Skin epidermis (tissue), 12 donors: ENCODE results near the gene TNNT2.

ENCODE experiments used
- H3K27ac ChIP-seq, 21 experiments: fragments of 200-600 bp; sonication (generic) in 11 of 21; one replicate each; pipeline ENCODE4 v1.5.0; 2020; ENCODE audit warnings: mild to moderate bottlenecking in 3 of 21, inconsistent platforms in 2 of 21, moderate library complexity in 2 of 21
- H3K4me3 ChIP-seq, 7 experiments: fragments of 200-600 bp; sonication (generic) in 2 of 7; one replicate each; pipeline ENCODE4 v1.5.0; 2020; ENCODE audit warnings: inconsistent platforms in 2 of 7, mild to moderate bottlenecking in 2 of 7, moderate library complexity in 1 of 7

Gene TNNT2

DNA sequence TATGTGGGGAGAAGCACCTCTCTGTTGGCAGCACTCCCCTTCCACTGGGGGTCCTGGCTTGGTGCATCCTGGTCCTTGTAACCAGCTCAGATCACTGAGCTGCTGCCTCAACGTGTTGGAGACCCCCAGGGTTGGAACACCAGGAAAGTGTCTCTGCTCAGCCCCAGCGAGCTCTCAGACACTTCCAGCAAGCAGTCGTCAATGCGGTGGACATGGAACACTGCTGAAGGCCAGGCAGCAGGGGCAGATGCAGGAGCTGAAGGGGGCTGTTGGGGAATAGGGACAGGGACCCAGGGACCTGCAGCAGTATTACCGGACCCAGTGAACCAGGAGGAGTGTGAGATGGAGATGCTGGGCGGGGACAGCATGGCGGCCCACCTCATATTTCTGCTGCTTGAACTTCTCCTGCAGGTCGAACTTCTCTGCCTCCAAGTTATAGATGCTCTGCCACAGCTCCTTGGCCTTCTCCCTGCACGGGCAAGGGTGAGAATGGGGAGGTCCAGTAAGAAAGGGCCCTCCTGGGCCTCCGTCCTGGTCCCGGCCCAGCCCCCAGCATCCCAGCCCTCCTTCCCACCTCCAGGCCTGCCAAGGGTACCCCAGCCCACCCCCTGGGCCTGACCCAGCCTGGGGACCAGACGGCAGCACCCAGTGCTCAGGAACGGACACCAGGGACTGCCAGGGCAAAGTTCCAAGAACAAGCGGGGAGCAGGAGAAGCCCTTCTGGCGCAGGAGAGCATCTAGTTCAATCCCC is 16.4 kb downstream of the TNNT2 start:
- Histone ChIP-seq H3K4me3 (no peak overlapping the region), H3K27ac (no peak overlapping the region)

GRCh38 chr1:201360486-201360885 is 17.0 kb downstream of the TNNT2 start:
- Histone ChIP-seq H3K4me3 (no peak overlapping the region), H3K27ac (no peak overlapping the region)

- H3K4me3 ChIP-seq = no peak overlapping the region
- no peak overlapping the region for H3K27ac ChIP-seq
Observed at GRCh38 chr1:201359873-201360210, 17.6 kb downstream of the TNNT2 start.

- no peak overlapping the region for H3K27ac ChIP-seq
Observed at GRCh38 chr1:201359031-201359872, 18.2 kb downstream of the TNNT2 start.

GRCh38 chr1:201358596-201358995 is 18.9 kb downstream of the TNNT2 start:
- Histone ChIP-seq H3K4me3 (no peak overlapping the region), H3K27ac (no peak overlapping the region)

More at GRCh38 chr1:201359031-201359872, 18.2 kb downstream of the TNNT2 start:
- no peak overlapping the region for H3K4me3 ChIP-seq

DNA sequence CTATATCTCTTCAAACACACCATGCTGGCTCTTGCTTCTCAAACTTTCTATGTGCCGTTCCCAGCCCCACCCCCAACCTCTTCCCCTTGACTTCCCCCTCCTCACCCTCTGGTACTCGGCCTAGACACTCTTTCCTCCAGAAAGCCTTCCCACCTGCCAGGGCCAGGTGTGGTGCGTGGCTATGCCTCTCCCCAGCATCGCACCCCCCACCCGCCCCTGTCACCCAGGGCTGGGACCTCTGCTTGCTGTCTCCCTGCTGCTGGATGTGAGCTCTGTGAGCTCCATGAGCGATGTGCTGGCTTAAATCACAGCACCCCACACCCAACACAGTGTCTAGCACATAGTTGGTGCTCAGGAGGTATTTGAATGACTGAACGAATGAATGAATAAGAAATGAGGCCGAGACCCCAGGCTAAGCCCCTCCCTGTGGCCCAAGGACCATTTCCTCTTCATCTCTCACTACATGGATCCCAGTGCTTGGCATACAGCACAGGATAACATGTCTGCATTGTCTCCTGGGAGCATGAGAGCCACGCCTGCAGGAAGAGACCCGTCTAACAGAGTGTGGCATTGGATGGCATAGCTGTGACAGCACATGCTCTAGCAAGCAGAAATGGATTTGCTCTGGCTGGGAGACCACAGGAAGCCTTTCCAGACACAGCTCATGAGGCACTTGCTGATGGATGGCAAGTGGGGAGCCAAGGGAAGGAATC is 19.7 kb downstream of the TNNT2 start:
- no peak overlapping the region for H3K4me3 ChIP-seq
- H3K27ac ChIP-seq = no peak overlapping the region

GRCh38 chr1:201357211-201357610 is 20.3 kb downstream of the TNNT2 start:
- no peak overlapping the region for H3K27ac ChIP-seq
- no peak overlapping the region for H3K4me3 ChIP-seq

- Histone ChIP-seq H3K27ac (no peak overlapping the region), H3K4me3 (no peak overlapping the region)
Observed at GRCh38 chr1:201356701-201357100, 20.8 kb downstream of the TNNT2 start.

- Histone ChIP-seq H3K27ac (no peak overlapping the region), H3K4me3 (no peak overlapping the region)
Observed at GRCh38 chr1:201356236-201356635, 21.2 kb downstream of the TNNT2 start.

- peak overlapping the region in 8 of 21 experiments; percentile 1 to 84 (median 61) for H3K27ac ChIP-seq
Observed at GRCh38 chr1:201355471-201355870, 22.0 kb downstream of the TNNT2 start.

GRCh38 chr1:201354901-201355295 is 22.6 kb downstream of the TNNT2 start:
- H3K4me3 ChIP-seq = no peak overlapping the region
- H3K27ac ChIP-seq = peak overlapping the region in 10 of 21 experiments; percentile 5 to 84 (median 64)

More at GRCh38 chr1:201355471-201355870, 22.0 kb downstream of the TNNT2 start:
- no peak overlapping the region for H3K4me3 ChIP-seq

DNA sequence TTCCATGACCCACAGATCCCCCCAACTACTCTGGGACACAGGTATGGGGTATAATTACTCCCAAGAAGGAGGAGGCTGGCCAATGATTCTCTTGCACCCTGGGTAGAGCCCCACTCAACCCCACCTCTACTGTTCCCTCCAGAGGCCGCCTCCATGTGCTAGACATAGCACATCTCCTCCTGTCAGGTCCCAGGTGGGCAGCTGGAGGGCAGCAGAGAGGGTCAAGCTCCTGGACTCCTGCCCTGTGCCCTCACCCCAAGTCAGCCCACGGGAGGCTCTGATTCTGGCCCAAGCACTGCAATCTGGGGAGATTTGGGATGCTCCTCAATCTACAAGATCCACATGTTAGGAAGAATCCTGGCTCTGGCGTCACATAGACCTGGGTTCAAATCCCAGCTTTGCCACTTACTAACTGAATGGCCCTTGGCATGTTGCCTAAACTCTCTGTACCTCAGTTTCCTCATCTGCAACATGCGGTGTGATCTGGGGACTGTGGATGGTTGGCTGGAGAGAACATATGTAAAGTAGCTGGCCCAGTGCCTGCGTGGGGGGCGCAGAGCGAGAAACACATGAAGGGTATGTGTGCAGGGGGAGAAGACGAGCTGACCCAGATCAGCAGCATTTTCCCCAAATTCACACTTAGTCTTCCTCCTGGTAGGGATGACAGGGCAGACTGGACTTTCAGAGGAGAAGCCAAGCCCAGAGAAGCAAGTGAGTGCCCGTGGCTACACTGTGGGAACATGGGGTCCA is 23.2 kb downstream of the TNNT2 start:
- H3K4me3 ChIP-seq = no peak overlapping the region
- peak overlapping the region in 14 of 21 experiments; percentile 0 to 84 (median 53) for H3K27ac ChIP-seq

GRCh38 chr1:201353186-201353940 is 24.1 kb downstream of the TNNT2 start:
- H3K4me3 ChIP-seq = no peak overlapping the region
- H3K27ac ChIP-seq = peak overlapping the region in 13 of 21 experiments; percentile 0 to 84 (median 59)

- Histone ChIP-seq H3K4me3 (no peak overlapping the region), H3K27ac (no peak overlapping the region)
Observed at GRCh38 chr1:201351617-201352016, 25.9 kb downstream of the TNNT2 start.

- H3K4me3 ChIP-seq = no peak overlapping the region
- no peak overlapping the region for H3K27ac ChIP-seq
Observed at GRCh38 chr1:201350884-201351283, 26.6 kb downstream of the TNNT2 start.

- no peak overlapping the region for H3K4me3 ChIP-seq
Observed at GRCh38 chr1:201350361-201350725, 27.1 kb downstream of the TNNT2 start.

DNA sequence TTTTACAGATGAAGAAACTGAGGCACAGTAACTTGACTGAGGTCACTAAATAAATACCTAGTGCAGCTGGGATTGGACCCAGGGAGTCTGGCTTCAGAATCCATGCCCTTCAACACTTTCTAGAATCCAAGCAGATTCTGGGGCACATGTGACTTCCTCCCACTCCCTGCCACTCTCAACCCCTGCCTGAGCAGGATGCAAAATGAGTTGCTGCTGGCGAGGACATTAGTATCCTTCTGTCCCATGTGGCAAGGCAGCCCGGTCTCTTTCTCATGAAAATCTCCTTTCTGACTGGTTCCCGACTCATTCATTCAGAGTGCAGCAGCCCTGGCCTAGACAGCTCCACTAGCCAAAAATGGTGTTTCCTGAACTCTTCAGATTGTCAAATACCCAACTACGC is 28.4 kb downstream of the TNNT2 start:
- H3K4me3 ChIP-seq = no peak overlapping the region

More at GRCh38 chr1:201350361-201350725, 27.1 kb downstream of the TNNT2 start:
- H3K27ac ChIP-seq = no peak overlapping the region

GRCh38 chr1:201348211-201348566 is 29.3 kb downstream of the TNNT2 start:
- Histone ChIP-seq H3K4me3 (no peak overlapping the region), H3K27ac (peak overlapping the region in 4 of 21 experiments; percentile 15 to 83 (median 71))

More for the DNA sequence above, 28.4 kb downstream of the TNNT2 start:
- no peak overlapping the region for H3K27ac ChIP-seq
